C4-2B (cell line): ENCODE results near the gene MYO7A.

Source experiments
- ZFX ChIP-seq: fragments of 450-650 bp; IDR thresholded peaks from 2 replicates; pipeline ENCODE4 v1.6.1; 2017
- TF ChIP-seq, protein P1 (sequence below): fragments of 450-650 bp; conservative IDR thresholded peaks from 2 replicates; pipeline ENCODE4 v1.5.1; 2017; ENCODE audit warnings: mild to moderate bottlenecking

- TF ChIP-seq, protein P1, sequence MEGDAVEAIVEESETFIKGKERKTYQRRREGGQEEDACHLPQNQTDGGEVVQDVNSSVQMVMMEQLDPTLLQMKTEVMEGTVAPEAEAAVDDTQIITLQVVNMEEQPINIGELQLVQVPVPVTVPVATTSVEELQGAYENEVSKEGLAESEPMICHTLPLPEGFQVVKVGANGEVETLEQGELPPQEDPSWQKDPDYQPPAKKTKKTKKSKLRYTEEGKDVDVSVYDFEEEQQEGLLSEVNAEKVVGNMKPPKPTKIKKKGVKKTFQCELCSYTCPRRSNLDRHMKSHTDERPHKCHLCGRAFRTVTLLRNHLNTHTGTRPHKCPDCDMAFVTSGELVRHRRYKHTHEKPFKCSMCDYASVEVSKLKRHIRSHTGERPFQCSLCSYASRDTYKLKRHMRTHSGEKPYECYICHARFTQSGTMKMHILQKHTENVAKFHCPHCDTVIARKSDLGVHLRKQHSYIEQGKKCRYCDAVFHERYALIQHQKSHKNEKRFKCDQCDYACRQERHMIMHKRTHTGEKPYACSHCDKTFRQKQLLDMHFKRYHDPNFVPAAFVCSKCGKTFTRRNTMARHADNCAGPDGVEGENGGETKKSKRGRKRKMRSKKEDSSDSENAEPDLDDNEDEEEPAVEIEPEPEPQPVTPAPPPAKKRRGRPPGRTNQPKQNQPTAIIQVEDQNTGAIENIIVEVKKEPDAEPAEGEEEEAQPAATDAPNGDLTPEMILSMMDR: no peak
- TF ChIP-seq ZFX: no peak
These were observed 103.0 kb downstream of the MYO7A start for GRCh38 chr11:77230878-77231605.
